SH-SY5Y (cell line): Measurements from ENCODE around the gene PNLIPRP1.

Source experiments
- GATA2 ChIP-seq: IDR thresholded peaks from 2 replicates; pipeline ENCODE4 v1.6.1; 2011; ENCODE audit warnings: mild to moderate bottlenecking, low read depth, low read length
- GATA3 ChIP-seq: IDR thresholded peaks from 2 replicates; pipeline ENCODE4 v1.6.1; 2011; ENCODE audit warnings: low read depth, mild to moderate bottlenecking, low read length, moderate library complexity

GRCh38 chr10:116596062-116596461, 5.3 kb downstream of the PNLIPRP1 start:
- TF ChIP-seq GATA3 (no peak), GATA2 (no peak)
